Pancreas (tissue), 10 donors: ENCODE data around the gene GNAL. TPM values are rescaled to one million over a fixed set of nuclear protein-coding genes. Genes with fewer than 3 reads are reported as not detected.

ENCODE experiments used
- ATAC-seq, 4 donors: fragments of 200-7000 bp; cut with Tn5 transposase; one replicate each; pipeline versions ENCODE4 v1.8.0 to v1.9.1; 2020; ENCODE audit warnings: mild to moderate bottlenecking in 4 of 4, moderate library complexity in 4 of 4
- DNase-seq, 6 donors: peaks; one replicate each; pipeline ENCODE4 v3.0.0-alpha.2; 2020
- FAIRE-seq: peaks from 2 replicates; lab custom pipeline; 2012; peaks lifted over from hg19 to GRCh38; lab: Jason Lieb, UNC
- H3K27ac ChIP-seq, 4 donors: fragments of 200-600 bp; sonication (generic); 1 replicate in 3 of 4; 2 replicates in 1 of 4; pipeline versions ENCODE4 v1.5.0 to v1.8.0; 2020
- H3K27me3 ChIP-seq, 4 donors: fragments of 200-600 bp; one replicate each; pipeline ENCODE4 v1.8.0; 2021
- H3K36me3 ChIP-seq, 3 donors: fragments of 200-600 bp; sonication (generic) in 1 of 3; one replicate each; pipeline versions ENCODE4 v1.5.0 to v1.8.0; 2020 to 2021
- H3K4me1 ChIP-seq, 3 donors: fragments of 200-600 bp; one replicate each; pipeline ENCODE4 v1.8.0; 2021
- H3K4me3 ChIP-seq, 4 donors: fragments of 200-600 bp; sonication (generic) in 2 of 4; one replicate each; pipeline versions ENCODE4 v1.5.0 to v1.8.0; 2020 to 2021
- H3K9me3 ChIP-seq, 4 donors: fragments of 200-600 bp; one replicate each; pipeline ENCODE4 v1.8.0; 2021
- WGBS, 2 donors: extraction: QIAGEN DNeasy Blood & Tissue Kit; methylation state at CpG; one replicate each; pipeline ENCODE4 v1.1.7; 2013; 5-methylcytosine and 5-hydroxymethylcytosine counted together
- intact Hi-C, 3 donors: fragments of 100-400 bp; cut with DNase I; formaldehyde crosslinking; loops; one replicate each; pipeline versions ENCODE4 v1.11.1 to v1.14.2; 2022
- polyA plus RNA-seq, 2 donors: library from polyadenylated mRNA; stranded (reverse); fragments of 200-250 nt; gene quantifications; one replicate each; pipeline ENCODE4 v1.2.3, GENCODE V29; 2013
- total RNA-seq, 6 donors: library from RNA; stranded (reverse); fragmentation: NEBNext Ultra II Directional in 4 of 6; extraction: Animal tissue kit (Norgen Biotek cat#: 25700) in 4 of 6; gene quantifications; one replicate each; pipeline versions ENCODE4 v1.2.1 to v1.2.4, GENCODE V29; 2021 to 2023
- TF ChIP-seq, protein P1 (sequence below), 4 donors: fragments of 200-600 bp; sonication (generic) in 3 of 4; IDR thresholded peaks; one replicate each; pipeline versions ENCODE4 v1.5.0 to v1.8.0; 2021; ENCODE audit warnings: antibody characterized with exemption in 4 of 4
- donor health status: healthy with polysubstance abuse.
- donor health status: DM: no; HTN: no; CAD: no; lungs with moderate emphysema.
- donor health status: DM: no; HTN: no; CAD: no.
- donor health status: control.
- donor health status: control.
- donor health status: Bipolar disorder and iron deficiency.
- donor health status: DM: yes; HTN: yes; CAD: no.
- donor health status: DM: no; HTN: no; CAD: no.
- donor health status: DM: no; HTN: no; CAD: no.
- donor health status: DM: yes; HTN: yes; CAD: no.

GNAL gene
- total and polyA plus RNA-seq, 8 donors = 0.22 to 2.2 (median 0.71) TPM

DNA sequence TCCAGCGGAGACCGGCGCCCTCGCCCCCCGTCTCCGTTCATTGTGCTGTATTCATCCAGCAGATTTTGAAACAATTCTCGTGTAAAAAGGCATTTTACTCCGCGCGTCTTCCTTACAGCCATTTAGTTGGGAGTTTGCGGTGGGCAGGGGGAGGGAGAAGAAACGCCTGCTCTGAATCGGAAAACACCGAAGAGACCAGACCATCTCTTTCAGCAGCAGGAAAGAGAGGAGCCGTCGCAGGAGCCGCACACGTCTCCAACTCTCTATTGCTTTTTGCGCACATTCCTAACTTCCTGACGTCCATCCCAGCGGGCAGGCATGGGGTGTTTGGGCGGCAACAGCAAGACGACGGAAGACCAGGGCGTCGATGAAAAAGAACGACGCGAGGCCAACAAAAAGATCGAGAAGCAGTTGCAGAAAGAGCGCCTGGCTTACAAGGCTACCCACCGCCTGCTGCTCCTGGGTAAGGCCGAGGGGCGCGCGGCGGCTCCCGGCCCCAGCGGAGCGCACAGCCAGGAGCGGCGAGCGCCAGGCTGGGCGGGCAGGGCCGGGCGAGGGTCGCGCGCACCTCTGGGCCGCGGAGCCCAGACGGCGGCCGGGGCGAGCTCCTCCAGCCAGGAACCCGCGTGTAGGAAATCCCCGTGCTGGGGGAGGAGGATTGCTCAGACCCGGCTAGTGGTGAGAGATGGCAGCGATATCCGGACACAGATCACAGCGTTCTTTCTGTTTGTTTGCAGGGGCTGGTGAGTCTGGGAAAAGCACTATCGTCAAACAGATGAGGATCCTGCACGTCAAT lies 63.2 kb downstream of the GNAL start:
- Histone ChIP-seq H3K36me3 (no peaks in the 10 kb centered on the region), H3K9me3 (no peaks in the 10 kb centered on the region), H3K27me3 (peaks cover 0 to 21% (median 7%) of the 10 kb centered on the region in 4 donors), H3K4me3 (peak overlapping the region in 2 of 4 donors; percentile 1 to 25), H3K4me1 (no peaks in the 10 kb centered on the region), H3K27ac (no peak overlapping the region)
- TF ChIP-seq, protein P1, sequence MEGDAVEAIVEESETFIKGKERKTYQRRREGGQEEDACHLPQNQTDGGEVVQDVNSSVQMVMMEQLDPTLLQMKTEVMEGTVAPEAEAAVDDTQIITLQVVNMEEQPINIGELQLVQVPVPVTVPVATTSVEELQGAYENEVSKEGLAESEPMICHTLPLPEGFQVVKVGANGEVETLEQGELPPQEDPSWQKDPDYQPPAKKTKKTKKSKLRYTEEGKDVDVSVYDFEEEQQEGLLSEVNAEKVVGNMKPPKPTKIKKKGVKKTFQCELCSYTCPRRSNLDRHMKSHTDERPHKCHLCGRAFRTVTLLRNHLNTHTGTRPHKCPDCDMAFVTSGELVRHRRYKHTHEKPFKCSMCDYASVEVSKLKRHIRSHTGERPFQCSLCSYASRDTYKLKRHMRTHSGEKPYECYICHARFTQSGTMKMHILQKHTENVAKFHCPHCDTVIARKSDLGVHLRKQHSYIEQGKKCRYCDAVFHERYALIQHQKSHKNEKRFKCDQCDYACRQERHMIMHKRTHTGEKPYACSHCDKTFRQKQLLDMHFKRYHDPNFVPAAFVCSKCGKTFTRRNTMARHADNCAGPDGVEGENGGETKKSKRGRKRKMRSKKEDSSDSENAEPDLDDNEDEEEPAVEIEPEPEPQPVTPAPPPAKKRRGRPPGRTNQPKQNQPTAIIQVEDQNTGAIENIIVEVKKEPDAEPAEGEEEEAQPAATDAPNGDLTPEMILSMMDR (IDR thresholded peaks at IDR 0.05) = no peak
- ATAC-seq = peak in 2 of 4 donors; percentile 26 to 46
- no peak for FAIRE-seq
- no peak for DNase-seq
- intact Hi-C loops = no loop called here
- 1 to 2% methylated on average over 64 of the region's 64 CpGs for WGBS, 2 donors

DNA sequence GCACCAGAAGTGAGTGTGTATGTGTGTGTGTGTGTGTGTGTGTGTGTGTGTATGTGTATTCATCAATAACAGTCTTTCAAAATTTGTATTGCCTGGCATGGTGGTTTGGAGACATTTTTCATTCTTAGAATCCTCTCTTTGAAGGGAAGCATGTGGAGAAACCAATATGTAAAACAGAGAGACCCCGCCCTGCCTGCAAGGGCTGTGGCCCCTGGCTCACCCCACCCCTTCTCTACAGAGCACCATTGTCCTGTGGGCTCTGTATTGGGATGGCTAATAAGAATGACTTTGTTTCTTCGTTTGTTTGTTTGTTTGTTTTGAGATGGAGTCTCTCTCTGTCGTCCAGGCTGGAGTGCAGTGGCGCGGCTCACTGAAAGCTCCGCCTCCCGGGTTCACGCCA lies 65.9 kb downstream of the GNAL start:
- Histone ChIP-seq H3K9me3 (no peaks in the 10 kb centered on the region), H3K36me3 (no peaks in the 10 kb centered on the region), H3K4me3 (no peak overlapping the region), H3K27ac (no peak overlapping the region), H3K4me1 (no peaks in the 10 kb centered on the region), H3K27me3 (peaks cover 0 to 21% (median 7%) of the 10 kb centered on the region in 4 donors)
- DNase-seq (no peak), ATAC-seq (no peak), FAIRE-seq (no peak)
- TF ChIP-seq, protein P1 (IDR thresholded peaks at IDR 0.05) = no peak
- intact Hi-C loops = no loop called here
- WGBS, 2 donors = 74 to 79% methylated on average over 8 of the region's 8 CpGs

DNA sequence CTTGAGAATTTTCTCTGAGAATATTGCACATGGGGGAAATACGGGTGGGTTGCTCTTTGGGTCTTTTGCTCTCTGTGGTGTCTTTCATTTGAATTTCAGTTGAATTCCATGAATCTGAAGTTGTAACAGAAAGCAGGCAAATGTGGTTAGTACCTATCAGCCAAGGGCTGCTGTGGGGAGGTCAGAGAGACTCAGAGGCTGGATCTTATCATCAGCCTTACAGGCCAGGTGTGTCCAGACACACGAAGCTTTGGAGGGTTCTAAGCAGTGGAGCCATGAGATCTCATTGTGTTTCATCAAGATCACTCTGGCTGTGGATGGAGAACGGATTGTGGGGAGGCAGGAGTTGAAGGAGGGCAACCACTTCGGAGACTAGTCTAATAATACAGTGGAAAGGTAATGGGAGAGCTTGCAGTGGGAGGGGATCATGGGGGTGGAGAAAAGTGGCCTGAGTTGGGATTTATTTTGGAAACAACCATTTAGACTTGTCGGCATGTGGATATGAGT lies 68.1 kb downstream of the GNAL start:
- Histone ChIP-seq H3K27ac (no peak overlapping the region), H3K9me3 (no peaks in the 10 kb centered on the region), H3K4me3 (no peak overlapping the region), H3K27me3 (peaks cover 0 to 12% (median 0%) of the 10 kb centered on the region in 4 donors), H3K4me1 (no peaks in the 10 kb centered on the region), H3K36me3 (no peaks in the 10 kb centered on the region)
- WGBS, 2 donors = 69 to 71% methylated on average over 5 of the region's 5 CpGs
- no peak for ATAC-seq
- intact Hi-C loops = no loop called here
- FAIRE-seq = no peak
- TF ChIP-seq, protein P1 (IDR thresholded peaks at IDR 0.05) = no peak
- no peak for DNase-seq

DNA sequence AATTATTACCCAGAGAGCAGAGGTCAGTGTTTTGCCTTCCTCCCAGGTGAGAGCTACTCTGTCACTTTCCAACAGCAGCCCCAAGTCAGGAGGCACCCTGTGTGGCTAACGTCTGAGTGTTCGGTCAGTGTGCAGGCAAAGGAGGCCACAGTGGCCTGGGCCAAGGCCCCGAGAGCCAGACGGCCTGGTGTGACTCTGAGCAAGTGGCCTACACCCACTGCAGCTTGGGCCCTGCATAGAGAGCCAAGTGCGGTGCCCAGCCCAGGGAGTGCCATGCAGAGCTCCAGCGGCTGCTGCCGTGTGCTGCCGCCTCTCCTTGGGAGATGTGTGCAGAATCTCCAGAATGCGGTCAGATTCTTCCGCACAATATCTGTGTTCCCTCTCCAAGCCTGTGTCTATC lies 70.4 kb downstream of the GNAL start:
- no peak overlapping the region for H3K27ac ChIP-seq
- no peak for ATAC-seq
- no peak for DNase-seq
- H3K36me3 ChIP-seq = no peaks in the 10 kb centered on the region
- intact Hi-C loops = no loop called here
- 87 to 91% methylated on average over 10 of the region's 10 CpGs for whole genome bisulfite sequencing, 2 donors
- no peaks in the 10 kb centered on the region for H3K27me3 ChIP-seq
- TF ChIP-seq, protein P1 (IDR thresholded peaks at IDR 0.05) = no peak
- H3K4me3 ChIP-seq = no peak overlapping the region
- no peaks in the 10 kb centered on the region for H3K4me1 ChIP-seq
- FAIRE-seq = no peak
- H3K9me3 ChIP-seq = no peaks in the 10 kb centered on the region
